ENCODE measurements around the gene BPIFA2.

Gene BPIFA2

DNA sequence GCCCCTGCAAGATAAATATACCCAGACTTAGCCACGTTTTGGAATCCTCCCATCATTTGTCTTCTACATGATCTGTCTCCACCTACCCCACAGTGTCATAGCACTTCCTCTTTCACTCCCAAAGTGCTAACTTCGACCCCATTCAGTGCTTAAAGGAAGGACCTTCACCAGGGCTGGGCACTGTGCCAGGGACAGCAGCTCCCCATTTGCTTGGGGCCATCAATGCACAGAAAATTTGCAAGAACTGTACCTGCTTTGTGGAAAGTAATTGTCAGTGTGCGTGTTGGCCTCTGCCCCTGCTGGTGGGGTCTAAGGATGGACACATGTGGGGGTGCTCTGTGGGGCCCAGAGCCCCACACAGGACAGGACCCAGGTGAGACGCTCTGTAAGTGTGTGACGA, 5.2 kb upstream of the BPIFA2 start:
- H3K9me3 ChIP-seq (replicated peaks; ENCODE audit: insufficient read depth, low read length): no peaks in the 10 kb centered on the region
- no peaks in the 10 kb centered on the region for H3K79me2 ChIP-seq (ENCODE audit: low read length)
- no peak overlapping the region for H3K9ac ChIP-seq (ENCODE audit: low read length)
- H2AFZ ChIP-seq (ENCODE audit: low read length): no peak overlapping the region
- H3K9me2 ChIP-seq (replicated peaks; ENCODE audit: insufficient read depth, low read length): no peaks in the 10 kb centered on the region
- H3K27me3 ChIP-seq (replicated peaks; ENCODE audit: insufficient read depth, low read length): peaks cover 55% of the 10 kb centered on the region
- no peak for DNase-seq
- TF ChIP-seq EZH2phosphoT487 (IDR thresholded peaks at IDR 0.05; ENCODE audit: low read length): no peak
- no peak for TF ChIP-seq EZH2 (optimal IDR thresholded peaks at IDR 0.05; ENCODE audit: low read depth, low read length)
- TF ChIP-seq, protein P1, sequence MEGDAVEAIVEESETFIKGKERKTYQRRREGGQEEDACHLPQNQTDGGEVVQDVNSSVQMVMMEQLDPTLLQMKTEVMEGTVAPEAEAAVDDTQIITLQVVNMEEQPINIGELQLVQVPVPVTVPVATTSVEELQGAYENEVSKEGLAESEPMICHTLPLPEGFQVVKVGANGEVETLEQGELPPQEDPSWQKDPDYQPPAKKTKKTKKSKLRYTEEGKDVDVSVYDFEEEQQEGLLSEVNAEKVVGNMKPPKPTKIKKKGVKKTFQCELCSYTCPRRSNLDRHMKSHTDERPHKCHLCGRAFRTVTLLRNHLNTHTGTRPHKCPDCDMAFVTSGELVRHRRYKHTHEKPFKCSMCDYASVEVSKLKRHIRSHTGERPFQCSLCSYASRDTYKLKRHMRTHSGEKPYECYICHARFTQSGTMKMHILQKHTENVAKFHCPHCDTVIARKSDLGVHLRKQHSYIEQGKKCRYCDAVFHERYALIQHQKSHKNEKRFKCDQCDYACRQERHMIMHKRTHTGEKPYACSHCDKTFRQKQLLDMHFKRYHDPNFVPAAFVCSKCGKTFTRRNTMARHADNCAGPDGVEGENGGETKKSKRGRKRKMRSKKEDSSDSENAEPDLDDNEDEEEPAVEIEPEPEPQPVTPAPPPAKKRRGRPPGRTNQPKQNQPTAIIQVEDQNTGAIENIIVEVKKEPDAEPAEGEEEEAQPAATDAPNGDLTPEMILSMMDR (IDR thresholded peaks at IDR 0.05; ENCODE audit: low read length): no peak
- no peaks in the 10 kb centered on the region for H3K4me1 ChIP-seq (ENCODE audit: low read length)
- no peaks in the 10 kb centered on the region for H4K20me1 ChIP-seq (ENCODE audit: insufficient read depth, low read length)
- no peak overlapping the region for H3K27ac ChIP-seq (ENCODE audit: low read length)
- no peak overlapping the region for H3K4me3 ChIP-seq (ENCODE audit: low read length)
- H3F3A ChIP-seq (ENCODE audit: insufficient read depth, low read length): no peaks in the 10 kb centered on the region
- no peaks in the 10 kb centered on the region for H3K36me3 ChIP-seq (replicated peaks; ENCODE audit: insufficient read depth, low read length)
- H3K4me2 ChIP-seq (ENCODE audit: low read depth, low read length): no peak overlapping the region

DNA sequence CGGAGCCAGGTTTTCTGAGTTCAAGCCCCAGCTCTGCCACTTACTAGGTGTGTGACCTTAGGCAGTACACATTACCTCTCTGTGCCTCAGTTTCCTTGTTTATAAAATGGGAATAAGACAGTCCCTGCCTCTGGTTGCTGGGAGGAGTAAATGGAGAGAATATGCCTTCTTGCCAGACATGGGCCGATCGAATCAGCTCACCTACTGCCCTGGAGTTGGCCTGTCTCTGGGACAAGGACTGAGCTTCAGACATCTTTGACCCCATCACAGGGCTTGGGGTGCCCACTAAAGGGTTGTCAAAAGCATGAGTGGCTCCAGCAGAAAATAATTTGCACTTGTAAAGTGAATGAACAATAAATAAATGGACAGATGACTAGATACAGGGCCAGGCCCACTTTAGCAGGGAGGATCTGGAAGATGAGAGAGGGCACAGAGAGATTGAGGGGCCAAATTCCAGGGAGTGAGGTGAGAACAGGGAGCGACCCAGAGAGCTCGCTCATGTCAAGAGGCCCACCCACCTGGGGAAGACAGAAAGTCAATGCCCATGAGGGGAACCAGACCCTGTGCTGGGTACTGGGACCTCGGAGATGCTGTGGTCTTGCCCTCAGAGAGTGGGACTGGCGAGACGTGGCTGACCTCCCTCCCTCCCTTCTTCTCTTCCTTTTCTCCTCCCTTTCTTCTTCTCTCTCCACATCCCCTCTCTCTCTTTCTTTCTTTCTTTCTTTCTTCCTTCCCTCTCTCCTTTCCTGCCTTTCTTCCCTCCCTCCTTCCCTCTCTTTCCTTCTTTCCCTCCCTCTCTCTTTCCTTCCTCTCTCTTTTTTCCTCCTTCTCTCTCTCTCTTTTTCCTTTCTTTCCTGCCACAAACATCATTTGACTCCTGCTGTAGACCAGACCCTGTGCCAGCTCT, 3.9 kb upstream of the BPIFA2 start:
- Histone ChIP-seq H3K79me2 (ENCODE audit: low read length) (no peaks in the 10 kb centered on the region), H2AFZ (ENCODE audit: low read length) (no peak overlapping the region), H3K9ac (ENCODE audit: low read length) (no peak overlapping the region), H3K36me3 (replicated peaks; ENCODE audit: insufficient read depth, low read length) (no peaks in the 10 kb centered on the region), H3K27me3 (replicated peaks; ENCODE audit: insufficient read depth, low read length) (peaks cover 55% of the 10 kb centered on the region; the same call in 1 of the 2 replicates), H3F3A (ENCODE audit: insufficient read depth, low read length) (no peaks in the 10 kb centered on the region), H3K9me2 (replicated peaks; ENCODE audit: insufficient read depth, low read length) (no peaks in the 10 kb centered on the region), H3K4me2 (ENCODE audit: low read depth, low read length) (no peak overlapping the region), H3K27ac (ENCODE audit: low read length) (no peak overlapping the region), H4K20me1 (ENCODE audit: insufficient read depth, low read length) (no peaks in the 10 kb centered on the region), H3K4me3 (ENCODE audit: low read length) (no peak overlapping the region), H3K9me3 (replicated peaks; ENCODE audit: insufficient read depth, low read length) (no peaks in the 10 kb centered on the region), H3K4me1 (ENCODE audit: low read length) (no peaks in the 10 kb centered on the region)
- no peak for DNase-seq
- TF ChIP-seq, protein P1 (IDR thresholded peaks at IDR 0.05; ENCODE audit: low read length): no peak
- TF ChIP-seq EZH2phosphoT487 (IDR thresholded peaks at IDR 0.05; ENCODE audit: low read length) (no peak), EZH2 (optimal IDR thresholded peaks at IDR 0.05; ENCODE audit: low read depth, low read length) (no peak)

DNA sequence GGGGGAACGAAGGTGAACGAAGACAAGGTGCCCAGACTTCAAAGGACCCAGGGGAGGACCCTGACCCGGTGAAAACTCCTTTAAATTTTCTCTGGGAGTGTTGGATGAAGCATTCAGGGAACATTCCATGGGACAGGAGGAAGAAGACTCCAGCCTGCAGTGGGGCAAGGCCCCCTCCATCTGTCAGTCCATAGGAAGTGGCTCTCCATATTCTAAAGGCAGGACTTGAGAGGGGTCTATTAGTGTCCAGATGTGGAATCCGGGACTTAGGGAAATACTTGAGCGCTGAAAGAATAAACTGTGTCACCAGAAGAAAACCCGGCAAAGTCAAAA, 3.2 kb upstream of the BPIFA2 start:
- H3K9me2 ChIP-seq (replicated peaks; ENCODE audit: insufficient read depth, low read length): no peaks in the 10 kb centered on the region
- H3F3A ChIP-seq (ENCODE audit: insufficient read depth, low read length): no peaks in the 10 kb centered on the region
- no peaks in the 10 kb centered on the region for H3K4me1 ChIP-seq (ENCODE audit: low read length)
- no peak for DNase-seq
- no peak for TF ChIP-seq EZH2phosphoT487 (IDR thresholded peaks at IDR 0.05; ENCODE audit: low read length)
- TF ChIP-seq EZH2 (optimal IDR thresholded peaks at IDR 0.05; ENCODE audit: low read depth, low read length): no peak
- TF ChIP-seq, protein P1 (IDR thresholded peaks at IDR 0.05; ENCODE audit: low read length): no peak
- no peaks in the 10 kb centered on the region for H4K20me1 ChIP-seq (ENCODE audit: insufficient read depth, low read length)
- H3K36me3 ChIP-seq (replicated peaks; ENCODE audit: insufficient read depth, low read length): no peaks in the 10 kb centered on the region
- no peak overlapping the region for H3K4me3 ChIP-seq (ENCODE audit: low read length)
- no peaks in the 10 kb centered on the region for H3K9me3 ChIP-seq (replicated peaks; ENCODE audit: insufficient read depth, low read length)
- H3K27ac ChIP-seq (ENCODE audit: low read length): no peak overlapping the region
- H3K79me2 ChIP-seq (ENCODE audit: low read length): no peaks in the 10 kb centered on the region
- H3K9ac ChIP-seq (ENCODE audit: low read length): no peak overlapping the region
- H2AFZ ChIP-seq (ENCODE audit: low read length): no peak overlapping the region
- H3K4me2 ChIP-seq (ENCODE audit: low read depth, low read length): no peak overlapping the region
- peaks cover 55% of the 10 kb centered on the region; the same call in 1 of the 2 replicates for H3K27me3 ChIP-seq (replicated peaks; ENCODE audit: insufficient read depth, low read length)

Data from MM.1S (cell line).